Stimulated activated CD8-positive, alpha-beta memory T cell treated with anti-CD3 and anti-CD28 coated beads, Interleukin-7, amount 100 ng/mL, for 4 hours (primary cell): ENCODE measurements around the gene ADGRL3.
"Not testable (repeated sequence)": the region's sequence is repeated elsewhere in the genome, so short reads cannot be mapped to it uniquely, and the experiment has no call there.

Source experiments
- DNase-seq, 2 donors: peaks; one replicate each; pipeline ENCODE4 v3.0.0-alpha.2; 2020; ENCODE audit warnings: low read depth in 2 of 2

Gene ADGRL3

DNA sequence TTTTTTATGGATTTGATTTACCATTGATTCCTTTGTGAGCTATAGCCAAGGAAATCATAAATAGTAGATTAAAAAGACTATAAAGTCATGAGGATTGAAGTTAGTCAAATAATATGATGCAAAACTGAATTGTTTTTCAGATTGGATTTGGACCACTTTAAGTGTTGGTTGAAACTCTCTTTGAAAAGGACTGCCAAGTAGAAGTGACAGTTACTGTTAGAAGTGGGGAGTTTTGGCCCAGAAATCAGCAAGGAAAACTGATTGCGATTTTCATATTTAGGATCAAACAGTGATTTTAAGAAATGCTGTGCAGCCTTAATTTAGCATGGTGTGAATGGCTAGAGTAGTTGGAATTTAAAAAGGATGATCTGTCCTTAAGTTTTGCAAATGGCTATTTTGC is 4.9 kb downstream of the ADGRL3 start:
- no peak for DNase-seq

DNA sequence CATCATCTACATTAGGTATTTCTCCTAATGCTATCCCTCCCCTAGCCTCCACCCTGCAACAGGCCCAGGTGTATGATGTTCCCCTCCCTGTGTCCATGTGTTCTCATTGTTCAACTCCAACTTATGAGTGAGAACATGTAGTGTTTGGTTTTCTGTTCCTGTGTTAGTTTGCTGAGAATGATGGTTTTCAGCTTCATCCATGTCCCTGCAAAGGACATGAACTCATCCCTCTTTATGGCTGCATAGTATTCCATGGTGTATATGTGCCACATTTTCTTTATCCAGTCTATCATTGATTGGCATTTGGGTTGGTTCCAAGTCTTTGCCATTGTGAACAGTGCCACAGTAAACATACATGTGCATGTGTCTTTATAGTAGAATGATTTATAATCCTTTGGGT is 7.0 kb downstream of the ADGRL3 start:
- DNase-seq = not testable (repeated sequence)

DNA sequence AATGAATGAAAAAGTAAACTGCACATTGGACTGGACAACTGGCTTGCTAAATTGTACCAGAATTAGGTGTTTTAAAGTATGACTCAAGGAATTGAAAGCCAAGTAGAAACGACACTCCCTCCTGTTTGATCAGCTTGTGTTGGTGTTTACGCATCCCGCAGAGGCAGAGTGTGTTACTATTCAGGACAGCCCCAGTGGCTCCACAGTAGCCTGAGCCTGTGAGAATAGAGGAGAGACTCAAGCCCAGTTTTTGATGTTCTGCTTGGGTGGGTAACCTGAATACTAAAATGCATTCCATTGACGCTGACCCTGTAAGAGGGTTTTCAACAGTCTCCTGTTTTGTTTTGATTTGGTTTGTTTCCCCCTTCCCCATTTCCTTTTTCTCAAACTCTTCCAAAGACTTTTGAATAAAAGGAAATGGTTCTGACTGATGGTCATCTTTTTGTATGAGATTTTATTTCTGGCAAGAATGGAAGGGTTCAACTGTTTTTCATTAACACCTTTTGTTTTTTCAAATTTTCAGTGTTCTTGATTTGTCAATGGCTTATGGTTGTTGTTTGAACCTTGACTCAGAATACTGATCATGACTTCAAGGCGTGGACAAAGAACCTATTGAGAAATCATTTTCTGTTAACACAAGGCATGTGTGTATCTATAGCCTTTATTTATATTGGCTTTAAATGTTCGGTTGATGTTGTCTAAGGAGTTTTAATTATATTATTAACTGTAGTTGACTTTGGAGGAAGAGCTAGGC is 10.2 kb downstream of the ADGRL3 start:
- no peak for DNase-seq

DNA sequence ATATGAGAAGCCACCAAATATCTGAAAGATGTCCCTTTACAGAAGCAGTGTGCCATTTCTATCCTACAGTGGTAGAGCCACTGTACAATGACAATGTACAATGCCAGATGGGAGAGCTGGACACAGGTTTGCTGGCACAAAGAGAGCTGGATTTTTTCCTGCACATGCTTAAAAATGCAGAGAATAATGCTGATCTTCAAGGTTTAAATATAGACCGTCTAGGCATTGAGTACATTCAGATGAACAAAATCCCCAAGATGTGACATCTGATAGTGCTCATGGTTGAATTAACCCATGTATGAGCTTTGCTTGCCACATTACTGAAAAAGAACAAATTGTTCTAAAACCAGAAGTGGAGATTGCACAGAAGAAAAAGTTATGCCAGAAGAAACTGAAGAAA is 11.7 kb downstream of the ADGRL3 start:
- DNase-seq = no peak

DNA sequence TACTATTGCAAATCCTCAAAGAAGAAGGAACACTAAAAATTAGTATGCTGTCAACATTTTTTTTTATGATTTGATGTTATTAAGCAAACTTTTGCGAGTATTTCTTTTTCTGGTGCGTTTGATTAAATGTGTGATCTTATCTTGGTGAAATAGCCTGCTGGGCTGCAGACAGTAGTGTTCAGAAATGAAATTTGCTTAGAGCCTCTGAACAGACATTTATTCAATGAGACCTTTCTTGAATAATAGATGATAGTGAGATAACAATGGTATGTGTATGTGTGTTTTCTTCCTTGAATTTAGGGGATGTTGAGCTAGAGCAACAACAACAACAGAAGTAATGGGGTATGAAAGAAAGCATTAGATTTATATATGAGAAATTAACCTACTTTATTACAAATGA is 12.7 kb downstream of the ADGRL3 start:
- DNase-seq = no peak

DNA sequence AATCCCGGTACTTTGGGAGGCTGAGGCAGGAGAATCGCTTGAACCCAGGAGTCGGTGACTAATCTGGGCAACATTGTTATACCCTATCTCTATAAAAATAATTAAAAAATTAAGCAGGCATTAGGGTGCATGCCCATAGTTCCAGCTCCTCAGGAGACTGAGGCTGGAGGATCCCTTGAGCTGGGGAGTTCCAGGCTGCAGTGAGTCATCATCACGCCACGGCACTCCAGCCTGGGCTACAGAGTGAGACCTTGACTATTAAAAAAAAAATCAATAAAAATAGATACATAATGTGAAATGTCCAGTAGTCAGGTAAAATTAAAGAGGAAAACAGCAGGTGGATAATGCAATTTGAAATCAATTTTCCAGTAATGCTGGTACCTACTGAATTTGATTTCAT is 14.6 kb downstream of the ADGRL3 start:
- DNase-seq = no peak

DNA sequence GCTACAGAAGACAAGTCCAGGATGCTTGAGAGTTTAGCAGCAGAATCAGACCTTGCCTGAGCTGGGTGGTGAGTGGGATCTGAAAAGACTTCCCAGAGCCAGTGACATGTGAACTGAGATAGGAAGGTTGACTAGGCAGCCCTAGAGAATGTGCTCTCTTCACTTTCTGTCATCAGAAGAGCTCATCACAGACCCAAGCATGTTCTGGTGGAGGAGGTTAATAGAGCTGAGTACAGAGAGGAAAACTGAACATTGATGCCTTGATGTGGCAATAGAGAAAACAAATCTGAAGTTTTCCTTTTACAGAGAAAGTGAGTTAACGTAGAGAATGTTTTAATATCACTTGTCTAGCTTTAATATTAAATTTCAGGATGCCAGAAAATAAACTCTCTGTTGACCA is 17.1 kb downstream of the ADGRL3 start:
- DNase-seq = no peak

DNA sequence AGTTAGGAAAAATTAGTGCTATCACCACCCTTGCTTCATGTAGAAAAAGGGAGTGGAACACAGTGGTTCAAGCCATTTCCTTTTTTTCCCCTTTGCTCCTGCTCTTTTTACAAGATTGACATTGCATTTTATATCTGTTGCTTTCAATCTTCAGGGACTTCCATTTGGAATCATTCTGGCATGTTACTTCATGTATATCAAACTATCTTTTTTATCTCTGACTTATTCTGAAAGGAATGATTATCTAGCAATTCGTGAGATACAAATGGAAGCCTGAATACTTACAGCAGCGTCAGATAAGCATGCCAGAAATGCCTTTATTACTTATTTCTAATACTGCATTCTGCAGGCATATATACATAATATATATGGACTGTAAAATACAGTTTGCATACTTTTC is 20.4 kb downstream of the ADGRL3 start:
- DNase-seq = no peak

DNA sequence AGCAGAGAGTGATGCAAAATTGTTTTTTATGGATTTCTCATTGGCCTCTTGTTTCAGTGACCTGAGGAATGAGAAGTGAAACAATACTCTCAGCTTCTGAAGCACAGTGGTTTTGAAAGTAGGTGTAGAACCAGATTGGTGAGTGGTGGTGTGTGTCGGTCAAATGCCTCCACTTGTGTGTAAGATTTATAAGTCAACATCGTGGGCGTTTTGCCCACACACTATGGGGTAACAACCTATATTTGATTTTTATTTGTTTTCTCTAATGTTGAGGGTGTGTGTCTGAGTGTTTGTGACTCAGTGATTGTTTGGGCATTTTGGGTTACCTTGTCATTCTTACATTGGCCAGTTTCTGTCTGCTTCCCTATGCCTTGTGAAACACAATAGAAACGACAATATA is 23.3 kb downstream of the ADGRL3 start:
- no peak for DNase-seq

DNA sequence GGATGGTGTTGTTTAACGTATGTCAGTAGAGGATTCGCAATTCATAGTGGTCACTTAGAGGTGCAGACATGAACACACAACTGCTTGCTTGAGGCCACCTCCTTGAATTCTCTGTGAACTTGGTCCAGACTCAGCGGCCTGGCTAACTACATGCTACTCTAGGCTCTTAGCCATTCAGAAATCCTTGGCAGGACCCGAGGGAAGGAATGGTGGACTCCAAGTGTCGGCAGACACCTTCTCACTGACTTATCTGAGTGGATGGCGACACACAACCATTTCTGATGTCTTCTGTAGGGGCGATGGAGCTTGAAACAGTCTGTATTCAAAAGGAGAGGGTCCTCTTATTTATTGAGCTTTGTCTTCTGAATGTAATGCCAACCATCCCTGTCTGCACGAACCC is 24.4 kb downstream of the ADGRL3 start:
- no peak for DNase-seq

DNA sequence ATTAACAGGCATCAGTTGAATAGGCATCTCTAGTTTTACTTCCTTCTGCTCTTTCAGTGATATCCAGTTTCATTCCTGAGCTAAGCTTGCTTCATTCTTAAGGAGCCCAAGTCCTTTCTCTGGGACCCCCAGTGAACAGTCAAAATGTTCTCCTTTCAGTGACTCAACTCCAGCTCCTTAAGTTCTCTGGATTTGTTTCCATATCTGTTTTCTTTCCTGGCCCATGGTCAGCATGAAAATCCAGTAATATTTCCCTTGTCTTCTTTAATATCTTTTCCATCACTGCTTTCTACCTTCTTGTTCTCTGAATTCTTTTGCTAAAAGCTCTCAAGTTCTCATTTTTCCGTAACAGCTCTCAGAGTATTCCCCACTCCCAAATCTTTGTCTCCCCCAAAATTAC is 25.5 kb downstream of the ADGRL3 start:
- DNase-seq = no peak

DNA sequence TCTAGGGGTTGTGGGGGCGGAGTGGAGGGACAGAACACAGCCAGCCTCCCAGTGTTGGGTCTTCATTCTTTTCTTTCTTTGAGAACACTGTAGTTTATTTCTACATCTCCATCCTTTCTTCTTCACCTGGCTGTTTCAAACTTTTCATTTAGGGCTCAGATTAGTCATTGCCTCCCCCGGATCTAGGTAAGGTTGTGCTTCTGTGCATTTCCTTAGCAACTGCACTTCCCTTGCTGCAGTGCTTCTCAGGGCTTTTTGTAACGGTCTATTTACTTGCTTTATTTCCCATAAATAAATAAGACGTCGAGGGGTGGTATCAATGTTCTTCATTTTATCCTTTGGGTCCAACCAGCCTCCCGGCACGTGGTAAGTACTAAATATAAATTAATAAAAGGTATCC is 31.3 kb downstream of the ADGRL3 start:
- DNase-seq = no peak

DNA sequence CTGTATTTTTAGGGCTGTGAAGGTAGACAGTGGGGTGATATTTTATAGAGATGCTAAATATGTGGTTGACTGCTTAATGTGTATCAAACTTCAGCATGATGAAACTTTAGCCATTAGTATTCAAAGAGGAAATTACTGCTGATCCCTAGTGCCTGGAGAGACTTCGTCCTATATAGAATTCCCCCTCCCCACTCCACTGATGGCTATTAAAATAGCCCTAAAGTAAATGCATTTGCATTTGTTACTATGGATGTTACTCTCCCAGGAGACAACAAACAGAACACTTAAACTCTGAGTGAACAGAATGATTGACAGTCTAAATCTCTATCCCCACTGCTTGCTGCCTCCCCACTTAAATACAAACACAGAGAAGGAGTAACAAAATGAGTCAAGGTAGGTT is 39.1 kb downstream of the ADGRL3 start:
- no peak for DNase-seq

DNA sequence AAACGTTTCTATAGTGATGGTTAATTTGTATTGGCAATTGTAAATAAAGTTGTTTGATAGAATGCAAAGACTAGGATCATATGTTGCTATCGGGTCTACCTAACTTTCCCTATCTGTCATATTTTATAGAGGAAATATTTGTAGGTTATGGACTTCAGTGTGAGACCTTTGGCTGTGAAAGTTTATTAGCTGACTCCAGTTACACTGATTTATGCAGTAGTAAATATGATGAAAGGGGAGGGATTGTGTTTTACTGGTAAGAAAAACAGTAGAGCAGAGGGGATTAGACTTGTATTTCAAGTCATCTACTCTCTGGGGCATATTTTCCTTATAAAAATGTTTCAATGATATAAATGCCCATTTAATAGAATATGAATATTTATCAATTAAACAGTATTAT is 43.8 kb downstream of the ADGRL3 start:
- no peak for DNase-seq

DNA sequence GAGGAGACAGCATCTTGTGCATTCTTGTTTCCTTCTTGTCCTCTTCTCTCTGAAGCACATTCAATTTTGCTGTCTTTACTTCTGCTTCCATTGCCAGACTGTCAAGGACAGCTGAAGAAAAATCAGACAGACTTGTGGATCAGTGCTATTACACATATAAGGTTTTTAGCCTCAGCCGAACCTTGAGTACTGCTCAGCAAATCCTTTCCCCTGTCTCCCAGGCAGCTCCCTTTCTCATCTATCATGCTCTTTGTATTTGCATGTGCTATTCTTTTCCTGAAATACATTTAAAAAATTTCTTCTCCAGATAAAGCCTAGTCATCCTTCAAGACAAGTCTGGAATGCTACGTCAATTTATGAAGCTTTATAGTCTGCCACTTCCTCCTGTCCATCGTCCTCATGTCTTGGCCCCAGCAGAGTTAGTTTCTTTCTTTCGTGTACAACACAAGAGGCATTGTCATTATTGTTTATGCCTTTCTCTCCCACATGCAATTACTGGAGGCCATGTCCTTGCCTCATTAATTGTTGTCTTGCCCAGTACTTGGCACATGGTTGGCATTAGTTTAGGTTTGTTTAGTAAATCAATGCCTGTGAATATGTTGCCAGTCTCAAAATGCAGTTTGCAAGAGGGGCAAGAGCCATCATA is 45.1 kb downstream of the ADGRL3 start:
- no peak for DNase-seq

DNA sequence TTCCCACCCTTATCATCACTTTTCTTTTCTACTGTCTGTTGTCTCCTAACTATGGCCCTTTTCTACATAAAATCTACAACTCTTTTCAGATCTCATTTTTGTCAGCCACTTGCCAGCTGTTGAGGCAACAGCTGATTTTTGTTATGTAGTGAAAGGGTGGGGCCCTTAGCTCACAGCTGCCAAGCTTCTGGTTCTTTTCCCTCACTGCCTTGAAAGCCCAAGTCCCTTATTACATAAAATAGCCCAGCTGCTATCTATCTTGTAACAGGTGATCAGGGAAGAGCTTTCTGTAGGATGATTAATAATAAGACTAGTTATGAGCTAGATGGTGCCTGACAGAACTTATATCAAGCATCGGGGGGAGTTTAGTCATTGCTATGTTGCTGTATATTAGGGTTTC is 45.9 kb downstream of the ADGRL3 start:
- no peak for DNase-seq

DNA sequence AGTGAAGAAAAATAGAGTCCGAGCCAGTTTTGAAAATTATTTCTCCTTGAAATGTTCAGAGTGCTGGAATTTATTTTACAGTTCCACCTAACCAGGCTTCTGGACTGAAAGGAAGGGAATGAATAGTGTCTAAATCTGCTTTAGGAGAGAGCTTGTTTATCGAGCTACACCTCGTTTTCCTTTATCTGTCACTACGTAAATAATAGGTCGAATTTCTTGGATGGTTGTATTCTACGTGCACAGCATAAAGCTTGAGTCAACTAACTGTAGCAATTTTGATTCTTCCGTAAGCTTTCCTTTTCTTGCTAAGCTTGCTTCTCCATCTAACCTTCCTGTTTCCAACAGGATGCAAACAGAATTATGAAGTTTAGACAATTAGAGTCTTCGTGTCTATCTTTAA is 48.6 kb downstream of the ADGRL3 start:
- DNase-seq = no peak

DNA sequence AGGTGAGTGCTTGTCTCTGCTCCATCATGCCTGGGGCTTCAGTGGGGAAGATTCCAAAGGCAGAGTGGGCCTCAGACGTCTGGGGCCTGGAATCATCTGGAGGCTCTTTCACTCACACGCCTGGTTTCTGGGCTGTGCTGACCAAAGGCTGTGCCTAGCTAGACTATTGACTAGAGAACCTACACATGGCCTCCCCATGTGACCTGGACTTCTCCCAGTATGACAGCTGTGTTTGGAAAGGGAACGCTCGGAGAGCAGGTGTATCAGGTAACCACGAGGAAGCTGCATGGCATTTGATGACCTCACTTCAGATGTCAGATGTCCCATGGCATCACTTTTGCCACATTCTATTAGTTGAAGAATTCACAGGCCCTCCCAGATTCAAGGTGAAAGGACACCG is 51.0 kb downstream of the ADGRL3 start:
- no peak for DNase-seq

DNA sequence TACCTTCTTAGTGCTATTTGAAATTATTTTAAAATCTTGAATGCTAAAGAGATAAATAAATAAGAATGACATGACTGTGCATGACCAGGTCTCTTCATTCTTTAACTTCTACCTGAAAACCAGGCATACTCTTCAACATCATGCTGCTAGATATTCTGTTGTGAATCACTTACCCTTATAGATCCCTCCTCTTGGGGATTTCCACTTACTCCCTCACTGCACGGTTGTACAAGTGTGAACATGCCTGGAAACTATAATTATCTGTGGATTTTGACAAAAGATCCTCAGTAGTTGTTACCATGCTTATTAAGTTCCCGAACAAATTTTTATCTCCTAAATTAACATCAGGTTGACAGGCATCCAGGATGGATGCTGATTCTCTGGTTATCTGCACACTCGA is 54.3 kb downstream of the ADGRL3 start:
- DNase-seq = no peak

DNA sequence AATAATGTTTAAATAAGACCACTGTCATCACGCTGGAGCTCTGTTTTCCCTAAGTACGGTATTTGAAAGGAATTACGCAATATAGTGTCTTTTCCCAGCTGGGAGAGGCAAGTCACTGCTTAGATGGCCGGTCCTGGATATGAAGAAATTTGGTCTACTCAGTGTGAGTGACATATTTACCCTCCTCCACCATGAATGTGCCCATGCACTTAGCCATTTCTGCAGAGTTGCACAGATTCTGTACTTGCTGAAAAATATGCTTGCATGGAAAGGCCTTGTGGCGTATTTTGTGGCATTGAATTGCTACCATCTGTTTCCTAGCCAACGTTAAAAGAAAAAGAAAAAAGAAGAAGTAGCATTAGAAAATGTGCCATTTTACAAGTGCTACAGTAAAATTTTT is 73.1 kb downstream of the ADGRL3 start:
- no peak for DNase-seq

DNA sequence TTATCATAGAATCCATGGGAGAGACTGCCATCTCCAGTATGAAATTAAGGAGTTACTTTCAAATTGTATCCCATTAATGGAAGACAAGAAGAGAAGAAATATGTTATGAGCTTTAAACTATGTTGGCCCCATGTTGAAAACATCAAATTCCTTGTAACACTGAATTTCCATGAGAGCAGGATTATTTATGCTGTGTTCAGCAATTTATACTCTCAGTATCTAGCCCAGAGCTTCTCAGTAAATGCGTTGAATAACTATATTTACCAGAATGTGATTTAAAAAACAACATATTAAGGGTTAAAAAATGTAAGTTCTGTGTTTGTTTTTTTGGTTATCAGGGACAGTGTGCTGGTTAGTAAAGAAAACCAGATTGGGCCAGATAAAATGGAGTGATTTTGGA is 74.2 kb downstream of the ADGRL3 start:
- no peak for DNase-seq

DNA sequence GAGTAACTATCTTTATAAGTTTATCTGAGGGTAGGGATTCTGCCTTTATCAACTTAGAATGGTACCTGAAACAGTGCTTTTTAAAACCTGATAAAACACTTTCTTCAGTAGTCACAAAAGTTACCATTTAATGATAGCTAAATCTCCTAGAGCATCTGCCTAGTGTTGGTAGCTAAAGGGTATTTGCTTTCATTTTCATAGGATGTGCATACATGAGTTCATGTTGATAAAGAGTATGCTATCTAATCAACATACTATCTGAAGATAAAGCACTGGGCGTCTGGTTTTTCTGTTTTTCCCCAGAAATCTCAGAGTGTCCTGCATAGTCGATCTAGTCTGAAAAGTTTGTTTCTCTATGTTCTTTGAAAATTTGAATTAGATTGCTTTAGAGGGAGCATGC is 75.1 kb downstream of the ADGRL3 start:
- no peak for DNase-seq

DNA sequence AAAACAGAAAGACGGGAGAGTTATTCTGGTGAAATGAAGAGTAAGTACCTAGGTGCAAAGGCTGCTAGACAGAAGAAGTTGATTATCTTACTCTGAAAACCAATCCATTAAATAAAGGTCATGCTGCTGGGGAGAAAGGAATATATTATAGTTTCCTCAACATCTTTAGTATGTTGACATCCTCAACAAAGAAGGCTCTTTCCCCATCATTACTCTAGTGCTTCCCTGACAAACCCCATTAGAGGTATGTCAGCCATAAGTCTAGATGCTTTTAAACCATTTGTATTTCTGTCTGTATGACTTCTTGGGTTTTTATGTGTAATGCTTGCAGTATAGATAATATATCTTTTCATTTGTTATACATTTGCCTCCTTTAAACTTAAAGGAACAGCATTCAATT is 75.9 kb downstream of the ADGRL3 start:
- no peak for DNase-seq
